Dendritic cell treated with granulocyte-macrophage colony-stimulating factor and Interleukin-4, amounts not matched to agents 40 ng/mL and 50 ng/mL, for 4 days (primary cell): ENCODE measurements around the gene DPP4.
"Not testable (repeated sequence)": the region's sequence is repeated elsewhere in the genome, so short reads cannot be mapped to it uniquely, and the experiment has no call there.

Source experiments
- H3K27ac Mint-ChIP-seq: one replicate; pipeline ENCODE4 v1.8.0; 2022; ENCODE audit warnings: mild to moderate bottlenecking, mixed read lengths
- H3K27me3 Mint-ChIP-seq: one replicate; pipeline ENCODE4 v1.8.0; 2022; ENCODE audit warnings: mild to moderate bottlenecking, mixed read lengths
- H3K36me3 Mint-ChIP-seq: one replicate; pipeline ENCODE4 v1.8.0; 2022; ENCODE audit warnings: low read depth, mixed read lengths
- H3K4me1 Mint-ChIP-seq: one replicate; pipeline ENCODE4 v1.8.0; 2022; ENCODE audit warnings: low read depth, mixed read lengths
- H3K4me3 Mint-ChIP-seq: one replicate; pipeline ENCODE4 v1.8.0; 2022; ENCODE audit warnings: mild to moderate bottlenecking, moderate library complexity, mixed read lengths
- H3K9me3 Mint-ChIP-seq: one replicate; pipeline ENCODE4 v1.8.0; 2022; ENCODE audit warnings: mixed read lengths
- intact Hi-C: fragments of 100-400 bp; cut with micrococcal nuclease; formaldehyde crosslinking; loops from one replicate; pipeline ENCODE4 v1.15.0; 2022

The DPP4 gene

GRCh38 chr2:161990741-161991140 is 83.3 kb downstream of the DPP4 start:
- intact Hi-C loops, result loop anchor here (5.0 kb wide), 1 partner anchor 38 kb away; no protein-coding TSS in a partner anchor
- peaks cover 26% of the 10 kb centered on the region for H3K4me1 Mint-ChIP-seq
- H3K36me3 Mint-ChIP-seq, result no peaks in the 10 kb centered on the region
- no peaks in the 10 kb centered on the region for H3K9me3 Mint-ChIP-seq
- no peak overlapping the region for H3K4me3 Mint-ChIP-seq
- peaks cover 2% of the 10 kb centered on the region for H3K27me3 Mint-ChIP-seq
- peak overlapping the region; percentile 27 for H3K27ac Mint-ChIP-seq

- Mint-ChIP-seq H3K4me1 (peaks cover 19% of the 10 kb centered on the region), H3K36me3 (no peaks in the 10 kb centered on the region), H3K9me3 (no peaks in the 10 kb centered on the region), H3K27me3 (peaks cover 2% of the 10 kb centered on the region), H3K4me3 (no peak overlapping the region), H3K27ac (no peak overlapping the region)
- intact Hi-C loops, result loop anchor here (5.0 kb wide), 1 partner anchor 38 kb away; no protein-coding TSS in a partner anchor
Observed at GRCh38 chr2:161990036-161990435, 84.0 kb downstream of the DPP4 start.

DNA sequence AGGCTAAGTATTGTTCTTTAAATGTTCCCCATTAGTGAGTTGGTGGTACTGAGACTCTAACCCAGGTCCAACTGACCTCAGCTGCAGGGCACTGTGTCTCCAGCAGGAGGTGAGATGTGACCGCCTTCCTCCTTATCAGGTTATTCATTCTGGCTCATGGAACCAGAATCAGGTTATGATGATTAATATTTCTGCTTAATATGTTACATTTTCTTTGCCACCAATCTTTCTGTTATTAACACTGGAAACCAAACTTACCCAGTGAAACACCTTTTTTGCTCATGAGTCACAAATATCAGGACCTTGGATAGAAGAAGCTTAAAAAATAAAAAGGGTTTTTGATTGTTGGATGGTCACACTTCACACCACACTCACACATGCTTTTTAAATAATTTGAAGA is 85.4 kb downstream of the DPP4 start:
- no peaks in the 10 kb centered on the region for H3K9me3 Mint-ChIP-seq
- intact Hi-C loops, result no loop called here
- no peaks in the 10 kb centered on the region for H3K36me3 Mint-ChIP-seq
- peaks cover 12% of the 10 kb centered on the region for H3K4me1 Mint-ChIP-seq
- H3K27ac Mint-ChIP-seq, result no peak overlapping the region
- H3K27me3 Mint-ChIP-seq, result peaks cover 2% of the 10 kb centered on the region
- H3K4me3 Mint-ChIP-seq, result no peak overlapping the region

DNA sequence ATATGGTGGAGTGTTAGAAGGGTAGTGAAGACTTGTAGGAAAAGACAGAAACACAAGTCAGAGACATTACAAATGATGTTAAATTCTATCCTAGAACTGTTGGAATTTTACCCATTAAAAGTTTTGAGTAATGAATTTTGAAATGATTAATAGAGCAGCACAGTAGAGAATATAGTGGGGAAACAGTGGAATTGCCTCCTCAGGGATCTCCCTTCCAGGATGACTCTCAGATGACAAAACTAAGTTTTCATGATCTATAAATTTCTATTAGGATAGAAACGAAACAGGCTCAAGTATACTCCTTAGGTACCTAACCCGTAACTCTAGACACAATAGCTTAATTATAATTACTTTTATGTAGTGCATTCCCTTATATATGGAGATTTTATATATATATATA is 86.7 kb downstream of the DPP4 start:
- intact Hi-C loops, result no loop called here
- Mint-ChIP-seq H3K4me1 (peaks cover 1% of the 10 kb centered on the region), H3K36me3 (no peaks in the 10 kb centered on the region), H3K27me3 (no peaks in the 10 kb centered on the region), H3K9me3 (no peaks in the 10 kb centered on the region), H3K27ac (no peak overlapping the region), H3K4me3 (no peak overlapping the region)

- peaks cover 7% of the 10 kb centered on the region for H3K27me3 Mint-ChIP-seq
- no peak overlapping the region for H3K4me3 Mint-ChIP-seq
- H3K36me3 Mint-ChIP-seq, result no peaks in the 10 kb centered on the region
- intact Hi-C loops, result no loop called here
- no peak overlapping the region for H3K27ac Mint-ChIP-seq
- peaks cover 5% of the 10 kb centered on the region for H3K4me1 Mint-ChIP-seq
- H3K9me3 Mint-ChIP-seq, result no peaks in the 10 kb centered on the region
Observed at GRCh38 chr2:161983866-161984265, 90.1 kb downstream of the DPP4 start.

DNA sequence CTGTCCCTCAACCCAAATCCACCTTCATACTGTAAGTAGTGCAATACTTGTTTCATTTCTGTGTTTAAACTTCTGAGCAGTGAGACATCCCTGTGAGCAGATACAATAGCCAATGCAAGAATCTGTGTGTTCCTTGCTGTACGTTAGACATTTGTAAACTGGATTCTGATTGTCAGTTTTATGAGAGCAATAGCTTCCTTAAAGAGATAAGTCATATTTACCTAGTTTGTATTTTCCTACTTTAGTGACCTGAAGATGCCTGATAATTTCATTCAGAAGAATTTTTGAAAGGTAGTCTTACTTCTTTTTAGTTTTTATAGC is 90.7 kb downstream of the DPP4 start:
- intact Hi-C loops, result no loop called here
- peaks cover 7% of the 10 kb centered on the region for H3K27me3 Mint-ChIP-seq
- H3K27ac Mint-ChIP-seq, result no peak overlapping the region
- peaks cover 5% of the 10 kb centered on the region for H3K4me1 Mint-ChIP-seq
- no peaks in the 10 kb centered on the region for H3K9me3 Mint-ChIP-seq
- H3K4me3 Mint-ChIP-seq, result no peak overlapping the region
- H3K36me3 Mint-ChIP-seq, result no peaks in the 10 kb centered on the region

GRCh38 chr2:161982548-161983330 is 91.3 kb downstream of the DPP4 start:
- H3K27me3 Mint-ChIP-seq, result peaks cover 7% of the 10 kb centered on the region
- H3K4me1 Mint-ChIP-seq, result peaks cover 5% of the 10 kb centered on the region
- H3K27ac Mint-ChIP-seq, result no peak overlapping the region
- no peaks in the 10 kb centered on the region for H3K36me3 Mint-ChIP-seq
- intact Hi-C loops, result no loop called here
- no peak overlapping the region for H3K4me3 Mint-ChIP-seq
- no peaks in the 10 kb centered on the region for H3K9me3 Mint-ChIP-seq

DNA sequence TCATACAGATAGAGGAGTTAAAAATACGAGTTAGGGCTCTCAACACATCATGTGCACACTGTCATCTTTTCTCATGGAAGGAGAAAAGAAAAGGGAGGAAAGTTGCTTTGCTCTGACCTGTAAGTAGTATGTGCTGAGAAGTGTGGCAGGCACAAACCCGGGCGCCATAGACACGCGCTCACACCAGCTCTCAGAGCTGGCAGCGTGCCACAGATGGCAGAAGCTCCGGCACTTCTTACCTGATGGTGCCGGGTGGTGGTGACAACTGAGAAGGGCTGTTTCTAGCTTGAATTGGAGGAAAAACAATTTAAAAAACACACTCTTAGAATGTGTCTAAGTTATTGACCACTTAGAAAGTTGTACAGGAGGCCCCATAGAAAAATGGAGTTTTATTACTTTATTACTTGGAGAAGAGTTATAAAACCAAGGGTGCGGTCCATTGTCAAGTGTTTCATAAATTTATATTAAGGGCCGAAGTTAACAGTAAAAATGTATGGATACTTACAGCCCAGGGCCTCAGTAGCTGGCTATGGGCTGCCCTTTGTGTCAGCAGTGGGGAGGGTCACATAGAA is 92.2 kb downstream of the DPP4 start:
- Mint-ChIP-seq H3K36me3 (no peaks in the 10 kb centered on the region), H3K27ac (peak overlapping the region; percentile 31), H3K9me3 (no peaks in the 10 kb centered on the region), H3K4me1 (peaks cover 12% of the 10 kb centered on the region), H3K27me3 (peaks cover 7% of the 10 kb centered on the region), H3K4me3 (no peak overlapping the region)
- intact Hi-C loops, result no loop called here

GRCh38 chr2:161980976-161981375 is 93.0 kb downstream of the DPP4 start:
- intact Hi-C loops, result no loop called here
- Mint-ChIP-seq H3K27me3 (peaks cover 7% of the 10 kb centered on the region), H3K4me3 (no peak overlapping the region), H3K27ac (peak overlapping the region; percentile 31), H3K4me1 (peaks cover 17% of the 10 kb centered on the region), H3K36me3 (no peaks in the 10 kb centered on the region), H3K9me3 (no peaks in the 10 kb centered on the region)

- Mint-ChIP-seq H3K9me3 (no peaks in the 10 kb centered on the region), H3K27ac (peak overlapping the region; percentile 27), H3K4me3 (no peak overlapping the region), H3K27me3 (peaks cover 7% of the 10 kb centered on the region), H3K4me1 (peaks cover 29% of the 10 kb centered on the region), H3K36me3 (no peaks in the 10 kb centered on the region)
- intact Hi-C loops, result loop anchor here (2.0 to 10.0 kb wide), 3 partner anchors 15 to 335 kb away; partner anchors contain the start of gene IFIH1
Observed at GRCh38 chr2:161979490-161979889, 94.5 kb downstream of the DPP4 start.

- peaks cover 35% of the 10 kb centered on the region for H3K4me1 Mint-ChIP-seq
- intact Hi-C loops, result loop anchor here (2.0 to 10.0 kb wide), 4 partner anchors 17 to 337 kb away; partner anchors contain the start of gene IFIH1
- H3K9me3 Mint-ChIP-seq, H3K36me3 Mint-ChIP-seq, H3K4me3 Mint-ChIP-seq, H3K27me3 Mint-ChIP-seq, H3K27ac Mint-ChIP-seq: not testable (repeated sequence)
Observed at GRCh38 chr2:161977926-161978325, 96.1 kb downstream of the DPP4 start.

DNA sequence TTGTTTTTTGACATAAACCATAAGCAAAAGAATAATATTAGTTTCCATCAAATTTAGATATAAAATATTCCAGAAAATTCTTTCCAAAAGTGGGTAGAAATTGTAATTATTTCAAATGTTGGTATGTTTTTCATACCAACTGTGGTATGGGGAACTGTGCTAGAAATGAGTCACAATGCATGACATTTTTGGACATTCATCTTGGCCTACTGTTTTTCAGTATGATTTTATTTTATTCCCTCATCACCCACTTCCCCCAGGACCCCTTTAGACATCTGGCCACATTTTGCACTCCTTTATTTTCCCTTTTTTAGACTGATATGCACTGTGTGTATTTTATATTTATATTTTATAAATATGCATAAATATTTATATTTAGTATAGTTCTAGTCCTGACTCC is 97.1 kb downstream of the DPP4 start:
- intact Hi-C loops, result loop anchor here (2.0 to 10.0 kb wide), 3 partner anchors 16 to 338 kb away; partner anchors contain the start of gene IFIH1

GRCh38 chr2:161976295-161976694 is 97.7 kb downstream of the DPP4 start:
- no peaks in the 10 kb centered on the region for H3K27me3 Mint-ChIP-seq
- H3K36me3 Mint-ChIP-seq, result no peaks in the 10 kb centered on the region
- intact Hi-C loops, result loop anchor here (2.0 to 10.0 kb wide), 3 partner anchors 15 to 339 kb away; partner anchors contain the start of gene IFIH1
- H3K27ac Mint-ChIP-seq, result peak overlapping the region; percentile 91
- no peaks in the 10 kb centered on the region for H3K9me3 Mint-ChIP-seq
- peaks cover 31% of the 10 kb centered on the region for H3K4me1 Mint-ChIP-seq
- H3K4me3 Mint-ChIP-seq, result peak overlapping the region; percentile 20

More for the DNA sequence above, 97.1 kb downstream of the DPP4 start:
- H3K36me3 Mint-ChIP-seq, result no peaks in the 10 kb centered on the region
- H3K27me3 Mint-ChIP-seq, result peaks cover 4% of the 10 kb centered on the region
- H3K4me1 Mint-ChIP-seq, result peaks cover 35% of the 10 kb centered on the region
- H3K4me3 Mint-ChIP-seq, result no peak overlapping the region
- H3K27ac Mint-ChIP-seq, result peak overlapping the region; percentile 82
- H3K9me3 Mint-ChIP-seq, result no peaks in the 10 kb centered on the region

DNA sequence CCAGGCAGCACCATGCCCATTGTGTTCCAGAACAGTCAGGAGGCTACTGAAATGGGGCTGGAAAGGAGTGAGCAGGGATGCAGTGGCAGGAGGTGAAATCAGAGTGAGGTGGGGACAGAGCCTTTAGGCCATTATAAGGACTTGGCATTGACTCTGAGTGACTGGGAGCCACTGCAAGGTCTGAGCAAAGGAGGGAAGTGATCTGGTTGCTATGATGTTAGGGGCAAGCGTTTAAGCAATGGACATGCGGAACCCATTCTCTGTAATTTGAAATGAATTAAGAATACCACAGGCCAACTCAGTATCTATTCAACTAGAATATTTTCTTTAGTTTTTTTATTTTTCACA is 98.2 kb downstream of the DPP4 start:
- peaks cover 1% of the 10 kb centered on the region for H3K27me3 Mint-ChIP-seq
- H3K4me3 Mint-ChIP-seq, result peak overlapping the region; percentile 52
- H3K36me3 Mint-ChIP-seq, result no peaks in the 10 kb centered on the region
- peak overlapping the region; percentile 91 for H3K27ac Mint-ChIP-seq
- H3K9me3 Mint-ChIP-seq, result no peaks in the 10 kb centered on the region
- intact Hi-C loops, result loop anchor here (2.0 to 10.0 kb wide), 3 partner anchors 15 to 339 kb away; partner anchors contain the start of gene IFIH1
- peaks cover 29% of the 10 kb centered on the region for H3K4me1 Mint-ChIP-seq
